Fibroblast of villous mesenchyme (primary cell): ENCODE results near the gene DNAJC5. TPM values are rescaled to one million over a fixed set of nuclear protein-coding genes. Genes with fewer than 3 reads are reported as not detected.

Experiments
- DNase-seq: peaks from one replicate; pipeline ENCODE4 v3.0.0-alpha.2; 2010; ENCODE audit warnings: low read depth
- H3K4me3 ChIP-seq: 2 replicates; pipeline ENCODE4 v1.5.1; 2011; ENCODE audit warnings: low read depth, mild to moderate bottlenecking, low read length
- CTCF ChIP-seq: IDR thresholded peaks from 2 replicates; pipeline ENCODE4 v1.5.1; 2012; ENCODE audit warnings: low read depth, mild to moderate bottlenecking, low read length; ENCODE audit not compliant: insufficient read depth
- total RNA-seq: library from RNA; depleted of rRNA; stranded (reverse); fragments of >200 nt; gene quantifications from 2 replicates; pipeline ENCODE4 v1.2.3, GENCODE V29; 2012

The DNAJC5 gene
- total RNA-seq, 1 donor: 61.7 TPM

DNA sequence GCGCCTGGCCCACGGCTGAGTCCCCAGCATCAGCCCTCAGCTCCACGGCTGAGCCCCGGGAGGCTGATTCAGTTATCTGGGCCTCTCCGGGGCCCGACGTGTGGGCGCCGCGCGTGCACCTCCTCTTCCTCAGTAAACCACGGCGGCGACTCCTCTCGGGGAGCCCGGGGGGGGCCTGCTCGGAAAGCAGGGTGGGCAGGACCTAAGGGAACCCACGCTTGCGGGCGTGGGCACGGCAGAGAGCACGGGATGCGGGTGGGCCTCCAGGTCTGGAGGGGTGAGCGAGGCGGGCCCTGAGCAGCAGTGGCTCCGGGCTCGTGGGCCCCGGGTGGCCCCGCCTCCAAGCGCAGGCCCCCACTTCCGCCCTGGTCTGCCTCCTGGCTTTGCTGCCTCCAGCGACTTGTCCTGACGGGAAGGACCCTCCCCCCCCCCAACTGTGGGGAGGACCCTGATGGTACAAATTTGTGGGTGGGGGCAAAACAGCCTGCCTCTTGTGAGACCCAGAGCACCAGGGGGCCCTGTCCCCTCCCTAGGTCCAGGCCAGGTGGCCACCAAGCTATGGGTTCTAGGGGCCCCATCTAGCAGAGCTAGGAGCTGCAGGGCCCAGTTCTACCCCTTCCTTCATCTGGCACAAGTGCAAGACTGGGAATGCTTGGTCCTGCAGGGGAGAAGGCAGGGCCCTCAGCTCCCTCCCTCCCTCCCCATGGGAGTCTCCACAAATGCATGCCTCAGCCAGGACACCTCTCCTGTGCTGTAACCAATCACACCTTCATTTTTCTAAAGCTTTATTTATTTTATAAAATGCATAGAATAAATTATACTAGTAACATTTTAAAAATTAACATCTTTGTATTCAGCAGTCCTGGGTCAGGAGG lies 44.4 kb downstream of the DNAJC5 start:
- TF ChIP-seq CTCF: no peak
- DNase-seq: no peak

GRCh38 chr20:63940071-63940471 lies 45.1 kb downstream of the DNAJC5 start:
- no peak for DNase-seq
- no peak overlapping the region for H3K4me3 ChIP-seq
- TF ChIP-seq CTCF: no peak

More for the DNA sequence above, 44.4 kb downstream of the DNAJC5 start:
- H3K4me3 ChIP-seq: no peak overlapping the region

- no peak for DNase-seq
- no peak overlapping the region for H3K4me3 ChIP-seq
- TF ChIP-seq CTCF: no peak
Measured at GRCh38 chr20:63940472-63941266, 45.7 kb downstream of the DNAJC5 start.

- H3K4me3 ChIP-seq: no peak overlapping the region
- no peak for DNase-seq
- no peak for TF ChIP-seq CTCF
Measured at GRCh38 chr20:63941282-63942081, 46.6 kb downstream of the DNAJC5 start.

DNA sequence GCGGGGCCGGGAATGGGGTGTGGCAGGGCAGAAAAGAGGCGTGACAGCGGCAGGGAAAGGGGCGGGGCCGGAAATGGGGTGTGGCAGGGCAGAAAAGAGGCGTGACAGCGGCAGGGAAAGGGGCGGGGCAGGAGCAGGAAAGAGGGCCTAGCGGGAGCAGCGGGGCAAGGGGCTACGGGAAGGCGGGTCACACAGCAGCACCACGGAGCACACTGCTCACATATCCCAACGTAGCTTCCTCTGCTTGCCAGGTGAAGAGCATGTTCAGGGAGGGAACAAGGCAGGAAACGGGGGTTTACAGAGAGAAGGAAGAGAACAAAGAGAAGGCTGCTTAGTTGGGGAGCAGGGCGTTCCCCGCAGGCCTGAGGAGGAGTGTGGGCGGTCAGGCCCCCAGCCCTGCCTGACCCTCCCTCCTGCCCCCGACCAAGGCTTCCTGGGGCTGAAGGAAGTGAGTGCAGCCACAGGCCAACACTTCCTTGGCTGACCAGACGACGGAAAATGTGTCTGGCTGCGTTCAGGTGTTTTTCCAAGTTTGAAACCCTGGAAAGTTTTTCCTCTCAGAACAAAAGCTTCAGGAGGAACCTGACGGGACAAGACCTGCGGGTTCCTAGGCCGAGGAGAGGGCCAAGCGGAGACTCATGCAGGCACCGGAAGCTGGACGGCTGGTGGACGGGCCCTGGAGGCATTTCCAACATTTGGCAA lies 47.5 kb downstream of the DNAJC5 start:
- TF ChIP-seq CTCF: no peak
- H3K4me3 ChIP-seq: no peak overlapping the region
- DNase-seq: peak; percentile 45
